HCT116 (cell line): Measurements from ENCODE around the gene SOX9. TPM values are rescaled to one million over a fixed set of nuclear protein-coding genes. Genes with fewer than 3 reads are reported as not detected.

Source experiments
- ATAC-seq: fragments of 200-7000 bp; cut with Tn5 transposase; 2 replicates; pipeline ENCODE4 v1.9.1; 2020; ENCODE audit warnings: mild to moderate bottlenecking, moderate library complexity
- BruUV-seq: library from RNA; stranded (reverse); fragments of 400-500 nt; replicated peaks from 2 replicates; lab custom pipeline; 2021; lab: Mats Ljungman, UMichigan
- CTCF ChIA-PET: fragments of 300-600 bp; sonication (Branson Sonifier 250); formaldehyde crosslinking; loops from one replicate; lab custom pipeline; 2021; ENCODE audit warnings: antibody characterized with exemption; lab: Charles Lee
- POLR2A ChIA-PET: fragments of 300-600, 350-600 bp; sonication (Branson Sonifier 250); formaldehyde crosslinking; loops from one replicate; lab custom pipeline; 2021; ENCODE audit warnings: antibody characterized with exemption; lab: Charles Lee
- RAD21 ChIA-PET, 2 experiments: fragments of 300-600 bp; sonication (Branson Sonifier 250); formaldehyde crosslinking; loops; one replicate each; lab custom pipeline; 2023; ENCODE audit warnings: low total read pairs in 2 of 2; ENCODE audit not compliant: uncharacterized antibody in 2 of 2, unreplicated experiment in 2 of 2, low non-redundant PET in 1 of 2; lab: Charles Lee
- DNase-seq: peaks from one replicate; pipeline ENCODE4 v3.0.0-alpha.2; 2010; ENCODE audit warnings: low read depth, low spot score
- H2AFZ ChIP-seq: fragments of 200-600 bp; shearing (Covaris generic), sonication (generic); 2 replicates; pipeline ENCODE4 v1.6.1; 2017; ENCODE audit warnings: low read depth, mixed run types, mixed read lengths, antibody characterized with exemption, low read length; ENCODE audit not compliant: poor library complexity, severe bottlenecking
- H3K27ac ChIP-seq: 2 replicates; pipeline ENCODE4 v1.5.1; 2012; ENCODE audit warnings: low read depth, low read length
- H3K27me3 ChIP-seq: fragments of 200-600 bp; sonication (generic); 2 replicates; pipeline ENCODE4 v1.6.1; 2016; ENCODE audit warnings: mixed run types, low read length, mixed read lengths; ENCODE audit not compliant: insufficient read depth
- H3K36me3 ChIP-seq, 2 experiments: fragments of 200-500 bp in 1 of 2; fragments of 200-600 bp in 1 of 2; sonication (Bioruptor generic) in 1 of 2; sonication (generic) in 1 of 2; 2 replicates each; pipeline versions ENCODE4 v1.5.1 to v1.6.1; 2014 to 2016; ENCODE audit warnings: low read length in 2 of 2, inconsistent platforms in 1 of 2, mixed read lengths in 1 of 2, mixed run types in 1 of 2; ENCODE audit not compliant: insufficient read depth in 2 of 2, control insufficient read depth in 1 of 2
- H3K4me1 ChIP-seq, 2 experiments: fragments of 200-600 bp in 1 of 2; sonication (generic) in 1 of 2; 2 replicates each; pipeline versions ENCODE4 v1.5.1 to v1.6.1; 2012 to 2017; ENCODE audit warnings: low read length in 2 of 2, inconsistent platforms in 1 of 2, mild to moderate bottlenecking in 1 of 2, mixed read lengths in 1 of 2, mixed run types in 1 of 2, moderate library complexity in 1 of 2; ENCODE audit not compliant: insufficient read depth in 2 of 2, control insufficient read depth in 1 of 2
- H3K4me2 ChIP-seq: fragments of 200-600 bp; sonication (generic); 2 replicates; pipeline ENCODE4 v1.6.1; 2017; ENCODE audit warnings: mixed run types, low read length, mixed read lengths
- H3K4me3 ChIP-seq, 2 experiments: fragments of 200-600 bp in 1 of 2; sonication (generic) in 1 of 2; replicated peaks in 1 of 2; 2 replicates each; pipeline ENCODE4 v1.5.1; 2011 to 2016; ENCODE audit warnings: low read length in 2 of 2, control low read depth in 1 of 2, low read depth in 1 of 2, mild to moderate bottlenecking in 1 of 2, mixed read lengths in 1 of 2, mixed run types in 1 of 2
- H3K79me2 ChIP-seq: fragments of 200-600 bp; sonication (generic); 2 replicates; pipeline ENCODE4 v1.6.1; 2017; ENCODE audit warnings: mild to moderate bottlenecking, mixed run types, low read length, moderate library complexity, mixed read lengths; ENCODE audit not compliant: insufficient read depth
- H3K9ac ChIP-seq: fragments of 200-600 bp; sonication (generic); 2 replicates; pipeline ENCODE4 v1.6.1; 2016; ENCODE audit warnings: low read length, mixed read lengths
- H3K9me2 ChIP-seq: fragments of 200-600 bp; sonication (generic), shearing (Covaris generic); 2 replicates; pipeline ENCODE4 v1.6.1; 2017; ENCODE audit warnings: mixed run types, mild to moderate bottlenecking, moderate library complexity; ENCODE audit not compliant: insufficient read depth
- H3K9me3 ChIP-seq, 2 experiments: fragments of 200-500 bp in 1 of 2; fragments of 200-600 bp in 1 of 2; sonication (Bioruptor generic) in 1 of 2; sonication (generic) in 1 of 2; 2 replicates each; pipeline ENCODE4 v1.6.1; 2014 to 2017; ENCODE audit warnings: low read length in 2 of 2, mixed read lengths in 2 of 2, inconsistent platforms in 1 of 2, low read depth in 1 of 2, mild to moderate bottlenecking in 1 of 2, mixed run types in 1 of 2, moderate library complexity in 1 of 2; ENCODE audit not compliant: control insufficient read depth in 1 of 2, insufficient read depth in 1 of 2
- H4K20me1 ChIP-seq: fragments of 200-600 bp; sonication (generic), shearing (Covaris generic); 2 replicates; pipeline ENCODE4 v1.6.1; 2017; ENCODE audit warnings: mixed run types, mild to moderate bottlenecking, moderate library complexity; ENCODE audit not compliant: insufficient read depth
- CBX3 ChIP-seq: IDR thresholded peaks from 2 replicates; pipeline ENCODE4 v1.6.1; 2012; ENCODE audit warnings: low read depth
- CTCF ChIP-seq, 3 experiments: fragments of 200-600 bp in 1 of 3; sonication (generic) in 1 of 3; IDR thresholded peaks in 2 of 3; conservative IDR thresholded peaks in 1 of 3; 2 replicates each; pipeline ENCODE4 v1.5.1; 2012 to 2017; ENCODE audit warnings: low read depth in 2 of 3, low read length in 2 of 3, antibody characterized with exemption in 1 of 3, borderline replicate concordance in 1 of 3, control low read depth in 1 of 3, mild to moderate bottlenecking in 1 of 3, mixed read lengths in 1 of 3, mixed run types in 1 of 3, moderate library complexity in 1 of 3; ENCODE audit not compliant: insufficient read depth in 1 of 3
- EZH2phosphoT487 ChIP-seq: fragments of 200-600 bp; IDR thresholded peaks from 2 replicates; pipeline ENCODE4 v1.6.1; 2018; ENCODE audit warnings: antibody characterized with exemption, borderline replicate concordance
- POLR2A ChIP-seq: IDR thresholded peaks from 2 replicates; pipeline ENCODE4 v1.7.0; 2011; ENCODE audit warnings: borderline replicate concordance; ENCODE audit not compliant: insufficient read depth, insufficient read length; ENCODE audit errors: extremely low read depth
- RAD21 ChIP-seq: IDR thresholded peaks from 2 replicates; pipeline ENCODE4 v1.6.1; 2012; ENCODE audit warnings: low read depth, mild to moderate bottlenecking
- REST ChIP-seq: IDR thresholded peaks from 2 replicates; pipeline ENCODE4 v1.6.1; 2012; ENCODE audit warnings: low read depth
- SP1 ChIP-seq: IDR thresholded peaks from 2 replicates; pipeline ENCODE4 v1.6.1; 2012; ENCODE audit warnings: low read depth
- YY1 ChIP-seq: IDR thresholded peaks from 2 replicates; pipeline ENCODE4 v1.6.1; 2011; ENCODE audit warnings: low read length, low read depth, moderate library complexity, mild to moderate bottlenecking; ENCODE audit not compliant: insufficient replicate concordance; ENCODE audit errors: extremely low read depth
- ZBTB33 ChIP-seq: IDR thresholded peaks from 2 replicates; pipeline ENCODE4 v1.6.1; 2011; ENCODE audit warnings: mild to moderate bottlenecking, low read length, moderate library complexity; ENCODE audit not compliant: insufficient replicate concordance; ENCODE audit errors: extremely low read depth
- ZFX ChIP-seq: fragments of 450-650 bp; IDR thresholded peaks from 2 replicates; pipeline ENCODE4 v1.6.1; 2017
- ZNF274 ChIP-seq: fragments of 200-500 bp; sonication (Bioruptor generic); IDR thresholded peaks from 2 replicates; pipeline ENCODE4 v1.6.1; 2014; ENCODE audit warnings: mild to moderate bottlenecking, low read depth, low read length, inconsistent platforms
- intact Hi-C: fragments of 100-400 bp; cut with micrococcal nuclease; formaldehyde crosslinking; loops from 2 replicates; pipeline ENCODE4 v1.10.0; 2022
- total RNA-seq: library from RNA; stranded (reverse); gene quantifications from one replicate; pipeline ENCODE4 v1.2.1, GENCODE V29; 2021; ENCODE audit not compliant: unreplicated experiment

The SOX9 gene
- total RNA-seq, 1 experiment from 2014 or later = 69.2 TPM

- Histone ChIP-seq H3K27ac (no peak overlapping the region), H4K20me1 (no peaks in the 10 kb centered on the region), H3K4me3 (no peak overlapping the region), H3K4me2 (no peak overlapping the region), H3K36me3 (no peaks in the 10 kb centered on the region), H3K79me2 (no peaks in the 10 kb centered on the region), H3K9ac (no peak overlapping the region), H3K9me2 (no peaks in the 10 kb centered on the region), H3K27me3 (no peaks in the 10 kb centered on the region), H3K4me1 (peaks cover 0 to 8% of the 10 kb centered on the region in 2 experiments; a peak in 1 of 4 replicates), H3K9me3 (no peaks in the 10 kb centered on the region), H2AFZ (no peak overlapping the region)
- POLR2A ChIA-PET = no interaction called here
- ATAC-seq (no peak), DNase-seq (no peak)
- RAD21 ChIA-PET = no interaction called here
- intact Hi-C loops = no loop called here
- TF ChIP-seq REST (no peak), POLR2A (no peak), CTCF (IDR thresholded peaks at IDR 0.05 in 2 of 3, conservative IDR thresholded peaks at IDR 0.05 in 1 of 3; ENCODE audit: borderline replicate concordance in 1 of 3, insufficient read depth in 1 of 3, low read depth in 2 of 3, low read length in 2 of 3) (no peak), CBX3 (no peak), SP1 (no peak), EZH2phosphoT487 (no peak), ZFX (no peak), YY1 (no peak), ZBTB33 (no peak), ZNF274 (no peak), RAD21 (no peak)
- no TSS peak for BruUV-seq
- CTCF ChIA-PET = no interaction called here
Observed at GRCh38 chr17:72107100-72107499, 13.7 kb upstream of the SOX9 start.
